ENCODE data around the gene FKBP5. TPM values are rescaled to one million over a fixed set of nuclear protein-coding genes. Genes with fewer than 3 reads are reported as not detected.
"Not testable (repeated sequence)": the region's sequence is repeated elsewhere in the genome, so short reads cannot be mapped to it uniquely, and the experiment has no call there.

Gene FKBP5
- 10 to 100 TPM; 75.4 to 79.1 TPM for total RNA-seq
- 100 to 1,000 TPM; 108 to 297 (median 154) TPM for polyA plus RNA-seq
- total RNA-seq = 83.5 to 195 (median 129) reads per million in 6 experiments

- DNase-seq = peak; percentile 78 to 92 (median 84)
- Mint-ChIP-seq H3K4me3 (peak within 1 kb of the TSS; percentile 97 to 100 (median 98)), H3K27ac (peak within 1 kb of the TSS; percentile 84 to 99 (median 96)), H3K4me1 (peaks cover 9 to 16% (median 13%) of the 10 kb centered on the region in 4 donors), H3K36me3 (peaks cover 0 to 7% (median 4%) of the 10 kb centered on the region in 3 donors), H3K27me3 (no peaks in the 10 kb centered on the region), H3K9me3 (no peaks in the 10 kb centered on the region)
- POLR2A ChIA-PET = interaction anchor here (0.5 to 3.6 kb wide), 9 partner anchors 17 to 406 kb away, joined by 3 to 36 read pairs (median 3); no protein-coding TSS in a partner anchor
- ATAC-seq = peak; percentile 86 to 89
Observed at GRCh38 chr6:35688605-35689322, at the start of gene FKBP5. TSS of gene FKBP5 (minus strand) at chr6:35688915. CDS start at chr6:35642824, 46,091 bp downstream.

- no peaks in the 10 kb centered on the region for H3K36me3 Mint-ChIP-seq
- peak; percentile 67 to 72 for ATAC-seq
- peaks cover 23 to 52% (median 43%) of the 10 kb centered on the region in 4 donors for H3K4me1 Mint-ChIP-seq
- no peaks in the 10 kb centered on the region for H3K27me3 Mint-ChIP-seq
- peak in 4 of 10 donors; percentile 43 to 76 (median 74) for DNase-seq
- POLR2A ChIA-PET = interaction anchor here (0.6 to 12.8 kb wide), 21 partner anchors 10 to 269 kb away, joined by 3 to 142 read pairs (median 5); partner anchors contain the start of gene RPL10A
- H3K27ac Mint-ChIP-seq = peak overlapping the region; percentile 68 to 93 (median 88)
- H3K4me3 Mint-ChIP-seq = peak overlapping the region in 7 of 10 donors; percentile 12 to 89 (median 74)
- no peaks in the 10 kb centered on the region for H3K9me3 Mint-ChIP-seq
Observed at GRCh38 chr6:35737413-35738211, 48.9 kb upstream of the FKBP5 start.

GRCh38 chr6:35736982-35737412 lies 48.3 kb upstream of the FKBP5 start, which contains the start of gene ARMC12:
TSS of gene ARMC12 (plus strand) at chr6:35737032. CDS start at chr6:35737109, 77 bp downstream.
- H3K27ac Mint-ChIP-seq = peak within 1 kb of the TSS; percentile 77 to 93 (median 91)
- ATAC-seq (no peak), DNase-seq (no peak)
- H3K9me3 Mint-ChIP-seq = no peaks in the 10 kb centered on the region
- H3K4me1 Mint-ChIP-seq = peaks cover 26 to 57% (median 49%) of the 10 kb centered on the region in 4 donors
- no peaks in the 10 kb centered on the region for H3K27me3 Mint-ChIP-seq
- POLR2A ChIA-PET = interaction anchor here (0.5 to 12.8 kb wide), 26 partner anchors 9 to 439 kb away, joined by 3 to 142 read pairs (median 5); partner anchors contain the start of gene RPL10A
- H3K4me3 Mint-ChIP-seq = peak within 1 kb of the TSS; percentile 20 to 89 (median 72)
- no peaks in the 10 kb centered on the region for H3K36me3 Mint-ChIP-seq

GRCh38 chr6:35736253-35736894 lies 47.7 kb upstream of the FKBP5 start:
- Mint-ChIP-seq H3K27ac (peak overlapping the region in 9 of 10 donors; percentile 71 to 93 (median 88)), H3K4me3 (peak overlapping the region; percentile 20 to 78 (median 58)), H3K9me3 (no peaks in the 10 kb centered on the region), H3K36me3 (no peaks in the 10 kb centered on the region), H3K27me3 (no peaks in the 10 kb centered on the region), H3K4me1 (peaks cover 28 to 59% (median 53%) of the 10 kb centered on the region in 4 donors)
- POLR2A ChIA-PET = interaction anchor here (0.5 to 12.8 kb wide), 22 partner anchors 8 to 1391 kb away, joined by 3 to 142 read pairs (median 6); partner anchors contain the start of gene RPL10A
- peak; percentile 71 to 94 (median 86) for DNase-seq
- peak; percentile 31 to 35 for ATAC-seq

- POLR2A ChIA-PET = interaction anchor here (1.6 to 12.8 kb wide), 5 partner anchors 8 to 111 kb away, joined by 6 to 142 read pairs (median 19); no protein-coding TSS in a partner anchor
- ATAC-seq (no peak), DNase-seq (no peak)
- Mint-ChIP-seq H3K27ac (peak overlapping the region in 7 of 10 donors; percentile 58 to 93 (median 82)), H3K4me3 (peak overlapping the region in 4 of 10 donors; percentile 56 to 75 (median 64)), H3K27me3 (no peaks in the 10 kb centered on the region), H3K36me3 (no peaks in the 10 kb centered on the region), H3K9me3 (no peaks in the 10 kb centered on the region), H3K4me1 (peaks cover 28 to 66% (median 61%) of the 10 kb centered on the region in 4 donors)
Observed at GRCh38 chr6:35735452-35735851, 46.7 kb upstream of the FKBP5 start.

GRCh38 chr6:35734319-35734718 lies 45.6 kb upstream of the FKBP5 start:
- Mint-ChIP-seq H3K27ac (peak overlapping the region in 5 of 10 donors; percentile 15 to 82 (median 70)), H3K4me3 (peak overlapping the region in 2 of 10 donors; percentile 18 to 40), H3K4me1 (peaks cover 36 to 76% (median 71%) of the 10 kb centered on the region in 4 donors)
- DNase-seq, H3K27me3 Mint-ChIP-seq, H3K36me3 Mint-ChIP-seq, H3K9me3 Mint-ChIP-seq, ATAC-seq: not testable (repeated sequence)
- POLR2A ChIA-PET = interaction anchor here (1.1 to 12.8 kb wide), 7 partner anchors 19 to 149 kb away, joined by 3 to 142 read pairs (median 4); no protein-coding TSS in a partner anchor

- no peaks in the 10 kb centered on the region for H3K9me3 Mint-ChIP-seq
- DNase-seq (no peak), ATAC-seq (no peak)
- peak overlapping the region in 8 of 10 donors; percentile 20 to 93 (median 36) for H3K4me3 Mint-ChIP-seq
- H3K36me3 Mint-ChIP-seq = no peaks in the 10 kb centered on the region
- POLR2A ChIA-PET = interaction anchor here (0.6 to 12.8 kb wide), 14 partner anchors 10 to 407 kb away, joined by 3 to 142 read pairs (median 4); no protein-coding TSS in a partner anchor
- H3K27me3 Mint-ChIP-seq = no peaks in the 10 kb centered on the region
- H3K27ac Mint-ChIP-seq = peak overlapping the region; percentile 46 to 99 (median 80)
- peaks cover 41 to 83% (median 78%) of the 10 kb centered on the region in 4 donors for H3K4me1 Mint-ChIP-seq
Observed at GRCh38 chr6:35733633-35734032, 44.9 kb upstream of the FKBP5 start.

- ATAC-seq = peak; percentile 48 to 54
- H3K9me3 Mint-ChIP-seq = no peaks in the 10 kb centered on the region
- peaks cover 42 to 86% (median 84%) of the 10 kb centered on the region in 4 donors for H3K4me1 Mint-ChIP-seq
- DNase-seq = peak; percentile 85 to 97 (median 95)
- H3K36me3 Mint-ChIP-seq = no peaks in the 10 kb centered on the region
- H3K27me3 Mint-ChIP-seq = no peaks in the 10 kb centered on the region
- H3K27ac Mint-ChIP-seq = peak overlapping the region; percentile 91 to 99 (median 97)
- POLR2A ChIA-PET = interaction anchor here (0.9 to 12.8 kb wide), 25 partner anchors 10 to 390 kb away, joined by 3 to 142 read pairs (median 6); partner anchors contain the start of genes FKBP5 and PPARD
- H3K4me3 Mint-ChIP-seq = peak overlapping the region; percentile 67 to 93 (median 90)
Observed at GRCh38 chr6:35731736-35732532, 43.2 kb upstream of the FKBP5 start.

GRCh38 chr6:35731414-35731735 lies 42.7 kb upstream of the FKBP5 start:
- peak overlapping the region; percentile 67 to 93 (median 90) for H3K4me3 Mint-ChIP-seq
- POLR2A ChIA-PET = interaction anchor here (0.9 to 12.8 kb wide), 22 partner anchors 9 to 389 kb away, joined by 3 to 142 read pairs (median 6); partner anchors contain the start of genes FKBP5 and PPARD
- ATAC-seq (peak; percentile 37 to 51), DNase-seq (peak; percentile 87 to 98 (median 94))
- peak overlapping the region; percentile 91 to 99 (median 97) for H3K27ac Mint-ChIP-seq
- H3K27me3 Mint-ChIP-seq = no peaks in the 10 kb centered on the region
- H3K36me3 Mint-ChIP-seq = no peaks in the 10 kb centered on the region
- no peaks in the 10 kb centered on the region for H3K9me3 Mint-ChIP-seq
- peaks cover 46 to 87% (median 85%) of the 10 kb centered on the region in 4 donors for H3K4me1 Mint-ChIP-seq

- no peaks in the 10 kb centered on the region for H3K36me3 Mint-ChIP-seq
- H3K4me3 Mint-ChIP-seq = peak overlapping the region; percentile 67 to 93 (median 90)
- H3K27me3 Mint-ChIP-seq = no peaks in the 10 kb centered on the region
- H3K4me1 Mint-ChIP-seq = peaks cover 45 to 87% (median 85%) of the 10 kb centered on the region in 4 donors
- peak; percentile 1 for ATAC-seq
- peak overlapping the region; percentile 91 to 99 (median 97) for H3K27ac Mint-ChIP-seq
- no peaks in the 10 kb centered on the region for H3K9me3 Mint-ChIP-seq
- POLR2A ChIA-PET = interaction anchor here (0.9 to 12.8 kb wide), 17 partner anchors 9 to 144 kb away, joined by 3 to 142 read pairs (median 7); partner anchors contain the start of gene FKBP5
- DNase-seq = no peak
Observed at GRCh38 chr6:35730745-35731413, 42.2 kb upstream of the FKBP5 start.

All from naive thymus-derived CD8-positive, alpha-beta T cell (primary cell).